ENCODE data around the gene RPRM.

The RPRM gene

GRCh38 chr2:153479573-153479972 is 1.0 kb upstream of the RPRM start:
- Histone ChIP-seq H3K4me1 (ENCODE audit: control insufficient read depth, insufficient read depth, low read length) (peaks cover 11% of the 10 kb centered on the region), H3K27me3 (ENCODE audit: control insufficient read depth, insufficient read depth, low read length) (peaks cover 55% of the 10 kb centered on the region), H3K9me3 (replicated peaks; ENCODE audit: low read length) (no peaks in the 10 kb centered on the region), H3K4me3 (ENCODE audit: low read length) (no peak overlapping the region), H3K4me2 (ENCODE audit: low read length) (no peak overlapping the region), H3K36me3 (ENCODE audit: insufficient read depth, low read length) (no peaks in the 10 kb centered on the region), H3K9ac (ENCODE audit: low read depth, low read length) (no peak overlapping the region)

DNA sequence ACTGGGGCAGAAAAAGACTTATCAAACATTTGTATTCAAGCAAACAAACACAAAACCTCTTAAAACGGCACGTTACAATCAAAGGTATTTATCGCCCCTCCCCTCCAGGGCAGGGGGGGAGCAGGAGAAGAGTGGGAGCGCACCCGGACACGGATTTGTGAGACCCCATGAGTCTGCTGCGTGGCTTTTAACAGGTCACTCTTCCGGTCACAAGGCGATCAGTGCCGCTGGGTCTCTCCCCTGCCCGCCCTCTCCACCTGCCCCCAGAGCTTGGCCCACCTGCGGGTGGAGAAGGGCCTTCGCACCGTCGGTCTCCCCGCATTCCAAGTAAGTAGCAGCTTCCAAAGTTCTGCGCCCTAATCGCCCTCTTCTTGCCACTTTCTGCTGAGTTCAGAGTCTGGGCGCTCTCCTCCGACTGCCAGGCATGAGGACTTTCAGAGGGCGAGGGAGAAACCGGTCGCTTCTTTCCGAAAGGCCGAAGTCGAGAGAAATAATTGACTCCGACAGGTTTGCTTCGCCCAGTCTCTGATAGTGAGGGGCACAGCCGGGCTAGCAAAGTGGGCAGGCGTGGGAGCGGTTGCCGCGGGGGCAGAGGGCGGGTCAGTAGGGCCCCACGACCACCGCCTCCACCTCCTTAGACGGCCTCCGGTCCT is 800 bp downstream of the RPRM start:
- Histone ChIP-seq H3K27me3 (ENCODE audit: control insufficient read depth, insufficient read depth, low read length) (peaks cover 55% of the 10 kb centered on the region), H3K4me1 (ENCODE audit: control insufficient read depth, insufficient read depth, low read length) (peaks cover 11% of the 10 kb centered on the region), H3K36me3 (ENCODE audit: insufficient read depth, low read length) (no peaks in the 10 kb centered on the region), H3K4me2 (ENCODE audit: low read length) (peak overlapping the region; percentile 95), H3K9ac (ENCODE audit: low read depth, low read length) (no peak overlapping the region), H3K9me3 (replicated peaks; ENCODE audit: low read length) (no peaks in the 10 kb centered on the region), H3K4me3 (ENCODE audit: low read length) (peak overlapping the region; percentile 70)

- Histone ChIP-seq H3K4me1 (ENCODE audit: control insufficient read depth, insufficient read depth, low read length) (peaks cover 11% of the 10 kb centered on the region), H3K4me3 (ENCODE audit: low read length) (no peak overlapping the region), H3K36me3 (ENCODE audit: insufficient read depth, low read length) (no peaks in the 10 kb centered on the region), H3K9me3 (replicated peaks; ENCODE audit: low read length) (no peaks in the 10 kb centered on the region), H3K9ac (ENCODE audit: low read depth, low read length) (no peak overlapping the region), H3K27me3 (ENCODE audit: control insufficient read depth, insufficient read depth, low read length) (peaks cover 55% of the 10 kb centered on the region), H3K4me2 (ENCODE audit: low read length) (no peak overlapping the region)
These were observed 1.5 kb downstream of the RPRM start for GRCh38 chr2:153476816-153477635.

DNA sequence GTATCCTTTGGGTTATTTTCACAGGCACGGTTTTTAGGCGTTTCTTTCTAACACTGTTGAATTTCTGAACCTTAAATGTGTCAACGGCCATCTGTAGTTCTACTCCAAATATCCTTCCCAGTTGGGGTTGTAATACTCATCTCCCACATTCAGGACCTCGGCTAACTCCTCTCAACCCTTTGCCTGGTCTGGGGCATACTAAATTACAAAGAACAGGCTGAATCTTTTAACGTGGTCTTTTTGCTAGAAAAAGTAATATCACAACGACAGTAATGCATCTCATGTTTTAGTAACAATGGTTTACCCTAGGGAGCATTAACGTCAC is 2.1 kb downstream of the RPRM start:
- Histone ChIP-seq H3K4me2 (ENCODE audit: low read length) (no peak overlapping the region), H3K4me3 (ENCODE audit: low read length) (no peak overlapping the region)

DNA sequence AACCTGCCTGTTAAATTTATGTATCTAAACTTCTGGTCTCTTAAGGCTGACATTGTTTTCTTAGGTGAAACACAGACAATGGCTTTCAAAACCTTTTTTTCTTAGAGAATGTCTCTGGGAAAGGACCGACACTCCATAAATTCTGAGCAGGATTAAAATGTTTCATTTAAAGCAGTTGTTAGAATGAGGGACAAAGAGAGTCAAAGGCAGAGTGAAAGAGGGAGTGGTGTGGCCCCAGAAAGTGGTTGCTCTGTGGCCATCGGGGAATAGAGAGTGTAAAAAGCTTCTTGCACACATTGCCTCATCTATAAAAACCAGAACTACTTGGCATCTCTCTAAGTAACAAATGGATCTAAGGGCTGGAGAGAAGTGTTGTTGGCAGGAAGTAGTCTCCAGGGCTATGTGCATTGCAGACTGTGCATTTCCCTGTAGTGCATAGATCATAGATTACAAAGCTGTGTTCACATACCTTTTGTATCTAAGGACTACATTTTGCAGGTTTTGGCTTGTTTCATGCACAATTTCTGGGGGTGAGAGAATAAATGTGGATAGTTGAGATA is 3.6 kb downstream of the RPRM start:
- Histone ChIP-seq H3K4me3 (ENCODE audit: low read length) (no peak overlapping the region), H3K4me1 (ENCODE audit: control insufficient read depth, insufficient read depth, low read length) (peaks cover 11% of the 10 kb centered on the region), H3K27me3 (ENCODE audit: control insufficient read depth, insufficient read depth, low read length) (peaks cover 50% of the 10 kb centered on the region), H3K4me2 (ENCODE audit: low read length) (no peak overlapping the region), H3K9me3 (replicated peaks; ENCODE audit: low read length) (no peaks in the 10 kb centered on the region), H3K9ac (ENCODE audit: low read depth, low read length) (no peak overlapping the region), H3K36me3 (ENCODE audit: insufficient read depth, low read length) (no peaks in the 10 kb centered on the region)

More for the DNA sequence above, 2.1 kb downstream of the RPRM start:
- peaks cover 55% of the 10 kb centered on the region for H3K27me3 ChIP-seq (ENCODE audit: control insufficient read depth, insufficient read depth, low read length)
- H3K4me1 ChIP-seq (ENCODE audit: control insufficient read depth, insufficient read depth, low read length): peaks cover 11% of the 10 kb centered on the region
- no peaks in the 10 kb centered on the region for H3K9me3 ChIP-seq (replicated peaks; ENCODE audit: low read length)
- no peaks in the 10 kb centered on the region for H3K36me3 ChIP-seq (ENCODE audit: insufficient read depth, low read length)
- no peak overlapping the region for H3K9ac ChIP-seq (ENCODE audit: low read depth, low read length)

GRCh38 chr2:153474407-153474806 is 4.2 kb downstream of the RPRM start:
- peaks cover 44% of the 10 kb centered on the region for H3K27me3 ChIP-seq (ENCODE audit: control insufficient read depth, insufficient read depth, low read length)
- peaks cover 11% of the 10 kb centered on the region for H3K4me1 ChIP-seq (ENCODE audit: control insufficient read depth, insufficient read depth, low read length)
- no peak overlapping the region for H3K4me2 ChIP-seq (ENCODE audit: low read length)
- H3K9me3 ChIP-seq (replicated peaks; ENCODE audit: low read length): no peaks in the 10 kb centered on the region
- no peak overlapping the region for H3K4me3 ChIP-seq (ENCODE audit: low read length)
- H3K9ac ChIP-seq (ENCODE audit: low read depth, low read length): no peak overlapping the region
- H3K36me3 ChIP-seq (ENCODE audit: insufficient read depth, low read length): no peaks in the 10 kb centered on the region

DNA sequence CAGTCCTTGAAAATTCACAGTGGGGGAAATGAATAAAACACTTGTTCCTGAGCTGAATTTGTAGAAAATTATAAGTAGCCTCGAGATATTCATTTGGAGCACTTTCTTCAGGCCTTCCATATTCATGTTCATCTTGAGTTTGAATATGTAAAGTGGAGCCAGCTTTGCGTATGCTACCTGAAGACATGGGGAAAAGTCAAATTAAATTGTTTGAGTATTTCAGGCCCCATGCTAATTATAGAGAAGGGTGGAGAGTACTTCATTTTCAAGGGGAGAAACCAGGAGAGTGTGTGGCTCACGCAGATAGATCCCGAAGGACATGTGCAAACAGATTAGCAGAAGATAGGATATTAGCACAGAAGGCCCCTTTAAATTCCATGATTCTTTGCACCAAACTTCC is 7.7 kb downstream of the RPRM start:
- no peaks in the 10 kb centered on the region for H3K4me1 ChIP-seq (ENCODE audit: control insufficient read depth, insufficient read depth, low read length)
- H3K4me2 ChIP-seq (ENCODE audit: low read length): no peak overlapping the region
- peaks cover 10% of the 10 kb centered on the region for H3K27me3 ChIP-seq (ENCODE audit: control insufficient read depth, insufficient read depth, low read length)
- no peak overlapping the region for H3K4me3 ChIP-seq (ENCODE audit: low read length)
- no peaks in the 10 kb centered on the region for H3K9me3 ChIP-seq (replicated peaks; ENCODE audit: low read length)
- H3K9ac ChIP-seq (ENCODE audit: low read depth, low read length): no peak overlapping the region
- H3K36me3 ChIP-seq (ENCODE audit: insufficient read depth, low read length): no peaks in the 10 kb centered on the region

- H3K36me3 ChIP-seq (ENCODE audit: insufficient read depth, low read length): no peaks in the 10 kb centered on the region
- no peak overlapping the region for H3K4me3 ChIP-seq (ENCODE audit: low read length)
- no peaks in the 10 kb centered on the region for H3K4me1 ChIP-seq (ENCODE audit: control insufficient read depth, insufficient read depth, low read length)
- no peaks in the 10 kb centered on the region for H3K9me3 ChIP-seq (replicated peaks; ENCODE audit: low read length)
- no peak overlapping the region for H3K4me2 ChIP-seq (ENCODE audit: low read length)
- no peaks in the 10 kb centered on the region for H3K27me3 ChIP-seq (ENCODE audit: control insufficient read depth, insufficient read depth, low read length)
- H3K9ac ChIP-seq (ENCODE audit: low read depth, low read length): no peak overlapping the region
These were observed 14.2 kb downstream of the RPRM start for GRCh38 chr2:153464395-153464794.

GRCh38 chr2:153462338-153462859 is 16.2 kb downstream of the RPRM start:
- H3K9me3 ChIP-seq (replicated peaks; ENCODE audit: low read length): no peaks in the 10 kb centered on the region

DNA sequence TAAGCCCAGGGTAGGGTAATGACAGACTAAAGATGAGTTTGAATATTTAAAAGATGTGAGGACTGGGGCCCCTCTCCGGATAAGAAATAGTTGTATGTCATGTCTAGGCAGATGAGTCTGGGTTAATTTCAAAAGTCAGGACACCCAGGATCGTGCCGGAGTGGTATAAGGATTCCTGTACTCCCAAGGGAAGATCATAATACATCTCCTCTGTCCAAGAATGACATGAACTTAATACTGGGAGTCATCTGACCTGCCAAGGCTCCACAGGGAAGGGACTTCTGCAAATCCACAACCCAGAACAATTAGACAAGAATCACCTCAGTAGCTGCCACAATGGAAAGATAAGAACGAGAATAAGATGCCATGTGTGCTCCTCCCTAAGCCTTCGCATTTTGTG is 17.1 kb downstream of the RPRM start:
- Histone ChIP-seq H3K36me3 (ENCODE audit: insufficient read depth, low read length) (no peaks in the 10 kb centered on the region), H3K4me1 (ENCODE audit: control insufficient read depth, insufficient read depth, low read length) (no peaks in the 10 kb centered on the region), H3K27me3 (ENCODE audit: control insufficient read depth, insufficient read depth, low read length) (no peaks in the 10 kb centered on the region), H3K9ac (ENCODE audit: low read depth, low read length) (no peak overlapping the region), H3K4me2 (ENCODE audit: low read length) (no peak overlapping the region), H3K9me3 (replicated peaks; ENCODE audit: low read length) (no peaks in the 10 kb centered on the region), H3K4me3 (ENCODE audit: low read length) (no peak overlapping the region)

More at GRCh38 chr2:153462338-153462859, 16.2 kb downstream of the RPRM start:
- H3K27me3 ChIP-seq (ENCODE audit: control insufficient read depth, insufficient read depth, low read length): no peaks in the 10 kb centered on the region
- no peak overlapping the region for H3K4me2 ChIP-seq (ENCODE audit: low read length)
- H3K36me3 ChIP-seq (ENCODE audit: insufficient read depth, low read length): no peaks in the 10 kb centered on the region
- H3K4me3 ChIP-seq (ENCODE audit: low read length): no peak overlapping the region
- no peaks in the 10 kb centered on the region for H3K4me1 ChIP-seq (ENCODE audit: control insufficient read depth, insufficient read depth, low read length)
- H3K9ac ChIP-seq (ENCODE audit: low read depth, low read length): no peak overlapping the region

- H3K36me3 ChIP-seq (ENCODE audit: insufficient read depth, low read length): no peaks in the 10 kb centered on the region
- H3K4me3 ChIP-seq (ENCODE audit: low read length): no peak overlapping the region
These were observed 22.7 kb downstream of the RPRM start for GRCh38 chr2:153455861-153456260.

More at GRCh38 chr2:153455861-153456260, 22.7 kb downstream of the RPRM start:
- no peak overlapping the region for H3K9ac ChIP-seq (ENCODE audit: low read depth, low read length)
- H3K27me3 ChIP-seq (ENCODE audit: control insufficient read depth, insufficient read depth, low read length): no peaks in the 10 kb centered on the region
- no peaks in the 10 kb centered on the region for H3K4me1 ChIP-seq (ENCODE audit: control insufficient read depth, insufficient read depth, low read length)
- H3K9me3 ChIP-seq (replicated peaks; ENCODE audit: low read length): no peaks in the 10 kb centered on the region
- H3K4me2 ChIP-seq (ENCODE audit: low read length): no peak overlapping the region

Measured in skeletal muscle satellite cell (primary cell).